Stimulated activated CD8-positive, alpha-beta memory T cell treated with anti-CD3 and anti-CD28 coated beads, Interleukin-15, amount 100 ng/mL, for 1 hour (primary cell): ENCODE results near the gene PSMB11.
"Not testable (repeated sequence)": the region's sequence is repeated elsewhere in the genome, so short reads cannot be mapped to it uniquely, and the experiment has no call there.

Experiments used
- DNase-seq: peaks from one replicate; pipeline ENCODE4 v3.0.0-alpha.2; 2020; ENCODE audit warnings: low read depth

Gene PSMB11, protein sequence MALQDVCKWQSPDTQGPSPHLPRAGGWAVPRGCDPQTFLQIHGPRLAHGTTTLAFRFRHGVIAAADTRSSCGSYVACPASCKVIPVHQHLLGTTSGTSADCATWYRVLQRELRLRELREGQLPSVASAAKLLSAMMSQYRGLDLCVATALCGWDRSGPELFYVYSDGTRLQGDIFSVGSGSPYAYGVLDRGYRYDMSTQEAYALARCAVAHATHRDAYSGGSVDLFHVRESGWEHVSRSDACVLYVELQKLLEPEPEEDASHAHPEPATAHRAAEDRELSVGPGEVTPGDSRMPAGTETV

DNA sequence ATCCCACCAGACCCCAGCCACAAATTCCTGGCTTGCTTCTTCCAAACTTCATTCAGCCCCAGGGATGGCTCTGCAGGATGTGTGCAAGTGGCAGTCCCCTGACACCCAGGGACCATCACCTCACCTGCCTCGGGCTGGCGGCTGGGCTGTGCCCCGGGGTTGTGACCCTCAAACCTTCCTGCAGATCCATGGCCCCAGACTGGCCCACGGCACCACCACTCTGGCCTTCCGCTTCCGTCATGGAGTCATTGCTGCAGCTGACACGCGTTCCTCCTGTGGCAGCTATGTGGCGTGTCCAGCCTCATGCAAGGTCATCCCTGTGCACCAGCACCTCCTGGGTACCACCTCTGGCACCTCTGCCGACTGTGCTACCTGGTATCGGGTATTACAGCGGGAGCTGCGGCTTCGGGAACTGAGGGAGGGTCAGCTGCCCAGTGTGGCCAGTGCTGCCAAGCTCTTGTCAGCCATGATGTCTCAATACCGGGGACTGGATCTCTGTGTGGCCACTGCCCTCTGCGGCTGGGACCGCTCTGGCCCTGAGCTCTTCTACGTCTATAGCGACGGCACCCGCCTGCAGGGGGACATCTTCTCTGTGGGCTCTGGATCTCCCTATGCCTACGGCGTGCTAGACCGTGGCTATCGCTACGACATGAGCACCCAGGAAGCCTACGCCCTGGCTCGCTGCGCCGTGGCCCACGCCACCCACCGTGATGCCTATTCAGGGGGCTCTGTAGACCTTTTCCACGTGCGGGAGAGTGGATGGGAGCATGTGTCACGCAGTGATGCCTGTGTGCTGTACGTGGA is at the start of gene PSMB11:
PSMB11 (plus strand) TSS at position 51 of the 804 bp plus-strand sequence; CDS start at position 65, 14 bp downstream.
- no peak for DNase-seq

DNA sequence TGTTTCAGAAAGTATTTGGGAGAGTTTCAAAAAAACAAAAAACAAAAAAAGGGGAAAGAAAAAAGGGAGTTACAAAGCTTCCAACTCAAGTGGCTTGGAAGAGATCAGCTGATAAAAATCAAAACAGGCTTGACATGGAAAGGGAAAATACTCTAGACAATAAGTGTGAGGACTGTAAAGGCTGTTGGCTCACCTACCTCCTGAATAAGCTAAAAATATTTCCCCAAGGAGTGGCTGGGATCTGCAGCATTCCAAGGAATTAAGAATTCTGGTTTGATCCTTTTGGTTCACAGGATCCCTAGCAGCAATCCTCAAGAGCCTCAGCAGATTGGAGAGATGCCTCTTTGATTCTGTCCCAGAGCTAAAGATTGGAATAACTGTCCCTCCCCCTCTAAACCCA is 48.5 kb upstream of the PSMB11 start:
- DNase-seq, result no peak

DNA sequence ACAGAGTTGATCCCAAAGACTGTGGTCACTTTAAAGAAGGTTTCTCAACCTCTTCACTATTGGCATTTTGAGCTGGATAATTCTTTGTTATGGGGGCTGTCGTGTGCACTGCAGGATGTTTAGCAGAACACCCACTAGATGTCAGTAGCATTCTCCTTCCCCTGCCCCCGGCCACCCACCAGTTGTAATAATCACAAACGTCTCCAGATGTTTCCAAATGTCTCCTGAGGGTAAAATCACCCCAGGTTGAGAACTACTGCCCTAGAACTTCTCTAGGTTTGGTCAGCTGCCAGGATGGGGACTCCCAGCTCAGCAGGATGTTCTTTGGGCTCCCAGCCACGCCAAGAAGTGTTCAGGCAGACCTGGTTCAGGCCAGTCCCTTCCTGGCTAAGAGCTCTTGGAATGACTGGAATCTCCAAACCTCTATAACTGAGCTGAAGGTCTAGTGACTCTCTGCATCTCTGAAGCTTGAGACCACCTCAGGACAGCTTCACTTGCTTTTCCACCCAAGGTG is 47.2 kb upstream of the PSMB11 start:
- no peak for DNase-seq

DNA sequence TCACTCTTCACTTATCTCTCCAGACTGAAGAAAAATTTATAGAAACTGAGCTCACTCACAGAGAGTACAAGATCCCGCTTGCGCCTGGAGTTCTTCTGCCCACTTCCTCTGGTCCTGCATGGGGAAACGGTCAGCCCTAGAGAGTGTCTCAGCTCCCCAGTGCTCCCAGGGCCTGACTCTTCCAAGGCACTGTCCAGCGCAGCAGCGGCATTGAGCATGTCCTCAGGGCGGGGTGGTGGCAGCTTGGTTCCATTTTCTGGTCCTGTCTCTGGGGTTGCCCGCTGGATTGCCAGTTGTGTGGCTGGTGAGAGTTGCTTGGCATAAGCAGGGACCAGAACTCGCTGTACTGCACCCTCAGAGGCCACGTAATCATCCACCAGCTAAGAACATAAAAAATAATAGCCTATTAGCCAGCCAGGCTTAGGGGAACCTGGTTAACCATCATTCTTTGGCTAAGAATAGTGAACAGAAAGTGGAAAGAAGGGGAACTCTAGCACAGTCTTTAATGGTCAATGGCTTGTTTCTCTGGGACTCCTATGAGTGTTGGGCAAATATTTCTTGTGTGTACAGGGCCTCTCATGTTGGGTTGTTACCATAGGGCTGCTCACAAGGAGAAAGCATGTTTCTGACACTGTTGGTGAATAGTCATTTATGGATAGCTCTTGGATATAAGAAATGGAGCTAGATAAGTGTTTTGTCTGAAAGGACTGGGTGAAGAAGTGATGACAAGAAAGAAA is 46.0 kb upstream of the PSMB11 start:
- DNase-seq, result no peak

DNA sequence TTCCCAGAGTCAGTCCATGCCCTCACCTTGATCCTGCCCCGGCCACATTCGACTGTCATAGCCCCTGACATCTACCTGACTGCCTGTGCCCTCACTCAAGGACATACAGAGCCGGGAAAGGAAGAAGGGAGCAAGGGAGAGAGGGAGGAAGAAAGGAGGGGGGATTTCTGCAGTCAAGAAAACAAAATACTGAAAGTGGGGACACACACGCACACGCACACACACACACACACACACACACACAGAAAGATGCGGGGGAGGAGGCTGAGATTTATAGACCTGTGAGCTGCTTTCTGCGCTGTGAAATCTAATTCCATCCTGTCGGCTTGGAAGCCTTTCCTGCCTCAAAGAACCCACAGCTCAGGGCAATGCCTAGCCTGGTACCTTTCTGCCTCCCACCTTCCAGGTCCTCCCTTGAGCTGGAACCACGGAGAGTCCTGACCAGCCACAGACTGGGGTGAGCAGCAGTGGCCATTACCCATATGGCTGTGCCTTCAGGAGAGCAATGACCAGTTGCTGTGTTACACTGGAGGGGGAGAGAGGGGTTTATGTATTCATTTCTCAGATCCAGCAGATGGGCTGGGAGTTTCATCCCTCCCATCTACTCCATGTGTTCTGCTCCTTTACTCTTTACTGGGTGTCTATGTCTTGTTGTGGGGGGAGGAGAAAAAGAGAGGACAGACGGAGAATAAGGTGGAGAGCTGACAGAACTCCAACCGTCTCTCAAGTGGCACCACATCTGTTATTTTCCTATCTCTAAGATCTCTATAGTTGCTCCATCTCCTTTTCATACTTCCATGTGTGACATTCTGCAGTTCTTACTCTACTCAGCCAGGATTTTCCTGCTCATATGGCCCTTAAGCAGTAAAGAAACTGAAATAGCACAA is 45.0 kb upstream of the PSMB11 start:
- no peak for DNase-seq

DNA sequence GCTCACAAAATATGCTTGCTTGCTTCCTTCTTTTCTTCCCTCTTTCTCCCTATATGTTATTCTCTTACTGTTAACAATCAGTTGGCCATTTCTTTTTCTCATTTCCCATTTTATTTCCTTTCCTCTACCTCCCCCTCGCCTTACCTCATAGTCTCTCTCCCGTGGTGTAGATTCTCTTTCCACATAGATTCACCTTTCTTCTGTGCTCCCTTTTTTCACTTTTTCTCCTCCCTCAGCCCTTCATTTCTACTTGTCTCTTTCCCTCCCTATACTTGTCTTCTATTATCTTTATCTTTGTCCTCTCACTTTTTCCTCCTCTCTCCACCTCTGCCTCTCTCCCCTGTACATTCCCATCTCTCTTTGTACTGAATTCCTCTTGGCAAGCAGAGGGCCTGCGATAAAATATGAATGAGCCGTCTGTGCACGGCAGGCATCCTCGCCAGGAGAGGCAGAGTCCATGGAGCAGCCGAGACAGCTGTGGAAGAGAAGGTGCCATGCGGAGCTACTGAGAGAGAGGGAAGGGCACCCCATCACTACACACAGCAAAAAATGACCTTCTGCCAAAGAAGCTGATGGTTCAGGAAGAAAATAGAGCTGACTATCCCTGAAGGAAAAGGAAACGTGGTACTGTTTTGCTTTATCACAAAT is 44.2 kb upstream of the PSMB11 start:
- DNase-seq, result no peak

DNA sequence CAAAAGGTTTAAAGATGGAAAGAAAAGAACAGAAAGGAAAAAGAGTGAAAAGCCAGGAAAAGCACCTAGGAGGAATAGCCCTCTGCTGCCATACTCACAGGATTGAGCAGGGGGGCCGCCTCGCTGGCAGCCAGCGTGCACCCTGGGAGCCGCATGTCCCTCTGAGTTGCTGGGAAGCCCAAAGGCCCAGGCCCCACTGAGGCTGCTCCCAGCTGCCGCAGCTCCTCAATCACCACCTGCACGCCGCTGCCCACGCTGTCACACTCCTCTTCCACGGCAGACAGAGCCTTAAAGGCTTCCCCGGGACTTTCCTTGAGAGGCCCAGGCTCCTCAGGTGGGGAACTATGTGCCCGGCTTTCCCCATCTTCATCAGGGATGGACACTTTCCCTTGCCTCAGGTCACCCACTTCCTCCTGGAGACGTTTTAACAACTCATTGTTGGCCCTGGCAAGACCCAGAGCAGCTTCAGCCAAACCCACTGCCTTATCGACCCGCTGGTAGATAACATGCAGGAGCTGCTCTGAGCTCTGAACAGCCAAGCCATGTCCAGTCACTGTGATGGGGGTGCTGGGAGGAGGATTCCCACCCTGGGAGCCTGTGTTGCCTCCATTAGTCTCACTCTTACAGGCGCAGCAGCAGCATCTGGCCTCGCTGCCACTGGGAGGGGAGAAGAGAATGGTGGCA is 43.5 kb upstream of the PSMB11 start:
- DNase-seq, result no peak

DNA sequence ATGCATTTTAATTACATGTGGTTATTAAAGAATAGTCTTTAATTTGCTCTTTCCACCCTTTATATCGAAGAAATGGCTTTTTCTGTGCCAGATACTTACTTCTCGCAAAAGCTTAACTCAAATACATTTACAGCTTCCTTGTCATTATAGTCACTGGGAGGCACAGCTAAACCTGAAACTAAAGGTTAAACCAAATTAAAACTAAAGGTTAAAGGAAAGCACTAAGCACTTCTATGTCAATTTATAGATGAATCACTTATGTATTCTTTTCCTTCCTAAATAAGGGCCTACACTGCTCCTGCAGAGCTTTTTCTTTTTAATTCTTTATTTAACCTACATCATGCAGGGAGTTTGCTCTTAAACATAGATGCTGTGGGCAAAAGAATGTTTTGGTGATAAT is 41.2 kb upstream of the PSMB11 start:
- no peak for DNase-seq

DNA sequence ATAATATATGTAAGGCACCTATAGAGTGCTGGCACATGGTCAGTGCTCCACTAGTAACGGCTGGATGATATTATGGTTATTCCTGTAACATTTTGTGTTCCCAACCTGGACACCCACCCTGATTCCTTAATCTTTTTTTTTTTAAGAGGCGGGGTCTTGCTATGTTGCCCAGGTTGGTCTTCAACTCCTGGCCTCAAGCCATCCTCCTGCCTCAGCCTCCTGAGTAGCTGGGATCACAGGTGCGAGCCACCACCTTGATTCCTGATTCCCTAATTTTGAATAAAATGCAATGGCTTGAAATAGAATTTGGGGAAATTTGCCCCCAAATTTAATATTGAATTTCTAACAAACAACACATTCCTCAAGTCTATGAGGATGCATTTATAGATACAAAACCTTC is 39.4 kb upstream of the PSMB11 start:
- no peak for DNase-seq

DNA sequence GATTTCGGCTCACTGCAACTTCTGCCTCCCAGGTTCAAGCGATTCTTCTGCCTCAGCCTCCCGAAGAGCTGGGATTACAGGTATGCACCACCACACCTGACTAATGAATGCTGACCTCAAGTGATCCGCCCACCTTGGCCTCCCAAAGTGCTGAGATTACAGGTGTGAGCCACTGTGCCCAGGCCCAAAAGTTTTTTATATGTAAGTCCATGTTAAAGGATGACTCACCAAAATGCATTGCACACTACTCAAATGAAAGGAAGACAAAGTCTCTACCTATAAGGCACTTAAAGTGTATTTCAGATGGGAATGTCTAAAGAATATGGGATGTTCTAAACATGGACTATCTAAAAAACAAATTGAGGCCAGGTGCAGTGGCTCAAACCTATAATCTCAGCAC is 37.7 kb upstream of the PSMB11 start:
- not testable (repeated sequence) for DNase-seq

DNA sequence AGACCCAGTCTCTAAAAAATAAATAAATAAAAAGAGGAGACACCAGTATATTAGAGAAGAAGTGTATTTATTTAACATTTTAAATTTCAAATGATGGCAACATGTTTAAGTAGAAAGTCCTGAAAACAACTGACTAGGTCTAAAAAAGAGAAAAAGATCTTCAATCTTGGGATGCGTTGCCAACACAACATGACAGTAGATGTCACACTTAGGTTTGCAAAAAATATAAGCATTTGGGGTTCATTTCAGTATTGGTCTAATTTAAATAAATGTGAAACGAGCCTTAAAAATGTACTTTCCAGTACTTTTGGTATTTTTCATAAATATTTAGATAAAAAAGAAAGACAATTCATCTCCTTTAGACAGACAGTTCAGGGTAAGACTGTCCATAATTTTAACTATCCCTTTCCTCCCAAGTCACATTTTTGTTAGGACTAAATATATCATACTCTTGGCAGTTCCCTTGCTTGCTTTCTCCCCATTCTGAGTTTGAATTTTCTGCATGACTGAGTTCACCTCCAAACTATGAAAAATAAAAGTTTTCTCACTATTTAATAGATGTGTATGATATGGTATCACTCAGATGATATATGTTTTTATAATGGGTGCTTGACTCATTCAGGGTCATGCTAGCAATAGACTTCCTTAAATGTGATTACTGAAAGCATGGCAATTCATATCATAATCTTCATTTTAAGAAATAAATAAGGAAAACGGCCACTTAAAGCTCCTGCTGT is 36.4 kb upstream of the PSMB11 start:
- no peak for DNase-seq

DNA sequence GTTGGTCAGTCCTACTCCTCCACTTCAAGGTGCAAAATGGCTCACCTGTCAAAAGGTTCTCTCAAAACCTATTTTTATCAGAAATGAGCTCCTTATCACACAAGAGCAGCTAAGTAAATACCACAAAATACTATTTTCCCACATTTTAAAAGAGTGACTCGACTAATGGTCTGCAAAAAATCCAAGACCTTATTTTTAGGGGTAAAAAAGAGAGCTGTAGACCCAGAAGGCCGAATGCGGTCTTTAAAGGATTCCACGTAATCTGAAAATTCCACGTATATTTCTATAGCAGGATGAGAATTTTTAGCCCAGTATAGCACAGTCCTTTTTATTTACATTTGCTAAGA is 35.9 kb upstream of the PSMB11 start:
- no peak for DNase-seq

DNA sequence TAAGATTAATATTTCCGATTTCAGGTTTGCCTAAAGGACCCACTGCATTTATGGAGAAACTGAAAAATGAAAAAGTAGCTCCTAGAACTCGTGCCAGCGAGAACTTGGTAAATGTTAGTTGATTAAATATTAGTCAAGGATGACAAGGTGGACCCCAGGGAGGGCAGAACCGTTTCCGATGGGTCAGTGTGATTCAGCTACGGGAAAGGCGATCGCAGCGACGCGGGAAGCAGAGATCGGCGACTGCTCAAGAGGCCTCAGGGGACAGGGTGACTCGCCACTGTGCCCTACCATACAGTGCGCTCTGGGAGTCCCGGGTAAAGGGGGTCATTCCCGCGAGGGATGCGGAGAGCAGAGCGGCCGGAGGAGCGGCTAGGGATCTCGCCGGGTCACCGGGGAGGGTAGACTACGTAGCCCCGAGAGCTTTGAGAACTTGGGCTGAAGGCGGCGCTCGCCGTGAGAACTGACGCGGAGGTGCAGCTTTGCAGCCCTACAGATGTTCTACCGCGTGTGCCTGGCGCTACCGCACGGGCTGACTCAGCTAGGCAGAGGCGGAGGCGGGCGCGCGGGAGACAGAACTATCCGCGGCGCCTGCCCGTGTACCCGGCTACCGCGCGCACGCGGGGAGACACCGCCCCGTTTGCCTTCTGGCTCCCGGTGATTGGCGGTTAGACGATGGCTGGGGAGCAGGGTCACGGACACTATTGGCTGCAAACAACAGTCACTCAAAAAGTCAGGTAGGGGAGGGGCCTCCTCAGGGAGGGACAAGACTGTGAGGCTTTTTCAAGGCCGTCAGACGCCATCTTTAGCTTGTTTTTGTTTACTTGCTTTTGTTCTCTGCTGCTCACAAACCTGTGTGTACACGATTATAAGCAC is 35.2 kb upstream of the PSMB11 start:
- DNase-seq, result peak; percentile 86

DNA sequence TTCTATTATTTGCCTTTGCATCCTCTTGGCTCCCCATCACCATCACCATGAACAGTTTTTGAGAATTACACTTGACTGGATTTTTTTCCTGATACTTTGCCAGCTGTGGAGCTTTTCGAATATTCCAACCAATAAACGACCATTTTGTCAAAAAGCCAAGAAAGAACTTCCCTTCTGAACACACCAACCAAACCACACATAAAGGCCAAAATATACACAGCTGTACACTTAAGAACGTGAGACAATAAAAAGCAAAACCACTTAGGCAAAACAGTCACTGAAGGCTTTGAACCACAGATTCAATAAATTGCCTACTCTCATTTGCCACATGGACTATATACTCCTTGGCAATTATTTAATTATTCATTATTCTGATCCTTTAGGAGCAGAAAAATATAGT is 33.2 kb upstream of the PSMB11 start:
- DNase-seq, result no peak

DNA sequence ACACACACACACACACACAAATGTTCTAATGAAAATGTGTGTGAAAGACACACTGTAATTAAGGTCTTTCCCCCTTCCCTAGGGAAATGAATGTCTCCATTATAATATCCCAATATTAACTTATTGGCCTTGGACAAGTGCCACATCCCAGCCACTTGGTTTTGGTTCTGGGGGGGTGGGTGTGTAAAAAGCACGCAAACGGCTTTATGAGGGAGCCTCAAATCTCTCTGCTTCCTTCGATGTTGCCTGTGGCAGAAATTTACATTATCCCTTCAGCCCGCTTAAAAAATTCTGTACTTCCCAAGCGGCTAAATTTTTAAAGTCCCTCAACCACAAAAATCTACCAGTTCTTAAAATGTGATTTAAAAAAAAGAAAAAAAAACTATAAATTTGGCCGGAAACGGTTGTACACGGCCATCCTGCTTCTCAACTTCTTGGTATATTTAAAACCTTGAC is 32.5 kb upstream of the PSMB11 start:
- no peak for DNase-seq

DNA sequence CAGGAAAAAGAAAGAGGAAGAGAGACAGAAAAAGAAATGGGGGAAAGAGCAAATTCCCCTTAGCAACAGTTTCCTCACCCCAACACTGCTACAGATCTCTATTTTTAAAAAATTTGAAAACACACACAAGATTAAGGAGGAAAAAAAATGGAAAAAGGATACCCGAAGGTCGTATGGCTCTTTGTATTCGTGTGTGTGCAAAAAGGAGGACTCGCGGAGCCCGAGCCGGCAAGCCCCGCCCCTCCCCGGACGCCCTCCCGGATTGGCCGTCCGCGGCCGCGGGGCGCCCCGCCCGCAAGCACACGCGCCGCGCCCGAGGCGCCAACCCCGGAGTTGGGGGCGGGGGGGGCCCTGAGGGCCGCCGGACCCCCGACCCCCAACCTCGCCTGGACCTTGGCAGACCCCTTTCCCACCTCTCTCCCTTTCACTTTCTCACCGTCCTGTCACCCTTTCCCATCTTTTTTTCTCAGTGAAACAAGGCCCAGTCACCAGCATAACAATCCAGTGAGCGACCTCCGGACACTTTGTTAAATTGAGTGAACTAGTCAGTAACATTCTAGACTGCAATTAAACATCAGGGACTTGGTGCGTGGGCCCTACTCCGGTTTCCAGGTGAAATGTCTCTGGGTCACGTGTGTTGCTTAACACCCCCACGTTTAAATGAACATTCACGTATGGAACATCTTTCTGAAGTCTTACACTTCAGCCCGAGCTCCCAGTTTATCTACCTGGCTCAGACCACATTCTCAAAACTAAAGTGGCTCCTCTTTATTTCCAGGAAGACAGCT is 31.9 kb upstream of the PSMB11 start, which contains the start of gene C14orf93:
C14orf93 (minus strand) TSS at position 205 of the 788 bp plus-strand sequence. CDS start 11,120 bp downstream, outside the sequence.
- peak; percentile 59 for DNase-seq

DNA sequence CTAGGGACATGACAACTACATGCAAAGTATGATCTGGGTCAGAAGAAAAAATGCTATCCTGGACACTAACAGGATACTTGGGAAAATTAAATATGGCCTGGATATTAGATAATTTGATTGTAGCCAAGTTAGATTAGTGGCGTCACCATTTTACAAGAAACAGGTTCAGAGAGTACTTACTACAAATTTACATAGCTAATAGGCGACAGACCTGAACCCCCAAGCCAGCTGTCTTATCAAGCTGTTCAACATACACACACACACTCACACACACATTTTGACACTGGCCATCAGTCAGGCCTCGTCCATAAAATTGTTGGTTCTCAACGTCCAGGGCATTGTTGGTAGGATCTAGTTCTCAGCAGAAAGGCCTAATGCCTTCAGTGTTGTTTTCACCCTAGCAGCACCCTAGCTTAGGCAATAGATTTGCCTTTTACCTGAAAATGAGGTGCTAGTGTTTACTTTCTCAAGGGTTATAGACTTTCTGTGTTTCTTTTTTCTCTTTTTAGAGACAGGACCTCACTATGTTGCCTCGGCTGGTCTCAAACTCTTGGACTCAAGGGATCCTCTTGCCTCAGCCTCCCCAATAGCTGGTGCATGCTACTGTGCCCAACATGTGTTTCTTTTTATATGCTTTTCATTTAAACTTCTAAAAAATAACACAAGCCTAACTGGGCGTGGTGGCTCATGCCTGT is 28.8 kb upstream of the PSMB11 start:
- no peak for DNase-seq
